Renal cortex interstitium (tissue), 15 donors: ENCODE results near the gene STIL. TPM values are rescaled to one million over a fixed set of nuclear protein-coding genes. Genes with fewer than 3 reads are reported as not detected.
"Not testable (repeated sequence)": the region's sequence is repeated elsewhere in the genome, so short reads cannot be mapped to it uniquely, and the experiment has no call there.

Source experiments
- DNase-seq, 11 donors: peaks; one replicate each; pipeline ENCODE4 v3.0.0-alpha.2; 2013; ENCODE audit warnings: low read depth in 9 of 11, low spot score in 4 of 11; ENCODE audit errors: extremely low read depth in 1 of 11
- long read RNA-seq, 16 experiments: transcript quantifications; one replicate each; lab custom pipeline, GENCODE V29; 2026
- polyA plus RNA-seq, 3 donors: library from polyadenylated mRNA; unstranded; fragments of 120-200 nt; gene quantifications; one replicate each; pipeline ENCODE4 v1.2.1, GENCODE V29; 2013; ENCODE audit not compliant: insufficient read length in 3 of 3

Gene STIL
- polyA plus RNA-seq = 10 to 100 TPM in 1 of 3 donors, 1 to 10 TPM in 2; 9.8 to 10.5 (median 10.0) TPM
- long read RNA-seq, donor 1 = 0 reads
- long read RNA-seq, donor 2 = 0 reads
- long read RNA-seq, donor 3 = 0 reads
- long read RNA-seq, donor 4 = 0 reads
- long read RNA-seq, donor 5 = 0 reads
- long read RNA-seq, donor 6 = 0 reads
- long read RNA-seq, donor 7 = 0 reads
- long read RNA-seq, donor 8, partial matches to known transcripts = 5 of 5 reads
- long read RNA-seq, donor 8, other reads (novel, unspliced or antisense) = 0 of 5 reads
- long read RNA-seq, donor 9 = 0 reads
- long read RNA-seq, donor 10, partial matches to known transcripts = 40 of 40 reads
- long read RNA-seq, donor 10, other reads (novel, unspliced or antisense) = 0 of 40 reads
- long read RNA-seq, donor 11 = 0 reads
- long read RNA-seq, donor 12 = 0 reads
- long read RNA-seq, donor 13 = 0 reads
- long read RNA-seq, donor 14 = 0 reads
- long read RNA-seq, donor 15 = 0 reads
- long read RNA-seq, donor 16 = 0 reads

GRCh38 chr1:47313915-47314664 is at the start of gene STIL:
TSS of gene STIL (minus strand) at chr1:47314147. CDS start at chr1:47310319, 3,828 bp downstream.
- DNase-seq = peak; percentile 95 to 99 (median 99)

- DNase-seq = no peak
Measured at GRCh38 chr1:47362828-47363227, 48.9 kb upstream of the STIL start.

- DNase-seq = no peak
Measured at GRCh38 chr1:47361380-47361779, 47.4 kb upstream of the STIL start.

GRCh38 chr1:47351305-47351704 is 37.4 kb upstream of the STIL start:
- no peak for DNase-seq

- DNase-seq = peak in 1 of 11 donors; percentile 5
Measured at GRCh38 chr1:47348246-47348645, 34.3 kb upstream of the STIL start.

GRCh38 chr1:47347735-47348134 is 33.8 kb upstream of the STIL start:
- DNase-seq = no peak

- not testable (repeated sequence) for DNase-seq
Measured at GRCh38 chr1:47346979-47347378, 33.0 kb upstream of the STIL start.

GRCh38 chr1:47340227-47340626 is 26.3 kb upstream of the STIL start:
- no peak for DNase-seq

GRCh38 chr1:47338249-47339077 is 24.5 kb upstream of the STIL start:
- DNase-seq = no peak

GRCh38 chr1:47337350-47337749 is 23.4 kb upstream of the STIL start:
- no peak for DNase-seq

- peak in 1 of 11 donors; percentile 1 for DNase-seq
Measured at GRCh38 chr1:47334765-47335435, 21.0 kb upstream of the STIL start.

GRCh38 chr1:47333922-47334764 is 20.2 kb upstream of the STIL start:
- DNase-seq = peak in 10 of 11 donors; percentile 64 to 84 (median 78)

GRCh38 chr1:47333578-47333921 is 19.6 kb upstream of the STIL start, which contains the start of gene CMPK1:
TSS of gene CMPK1 (plus strand) at chr1:47333790. CDS start at chr1:47333946, 156 bp downstream.
- DNase-seq = peak in 8 of 11 donors; percentile 61 to 81 (median 72)

GRCh38 chr1:47332779-47333577 is 19.0 kb upstream of the STIL start:
- peak in 1 of 11 donors; percentile 18 for DNase-seq

- DNase-seq = no peak
Measured at GRCh38 chr1:47331875-47332274, 17.9 kb upstream of the STIL start.

- no peak for DNase-seq
Measured at GRCh38 chr1:47330212-47330611, 16.3 kb upstream of the STIL start.

- DNase-seq = no peak
Measured at GRCh38 chr1:47328992-47329391, 15.0 kb upstream of the STIL start.
